SK-N-SH treated with all-trans-retinoic acid at 6 μM for 48 hours (cell line): ENCODE data around the gene SMIM20.
A peak's percentile ranks its signal among the peaks of the same experiment; 100 is the strongest.

Source experiments
- ATAC-seq: fragments of 200-7000 bp; cut with Tn5 transposase; 3 replicates; pipeline ENCODE4 v1.9.1; 2020; ENCODE audit warnings: mild to moderate bottlenecking, moderate library complexity
- ARNTL ChIP-seq: fragments of 450-650 bp; formaldehyde crosslinking; IDR thresholded peaks from 2 replicates; pipeline ENCODE4 v1.5.0; 2020; ENCODE audit warnings: low read depth, mild to moderate bottlenecking, moderate library complexity, borderline replicate concordance
- BACH2 ChIP-seq: fragments of 250-450 bp; sonication (Bioruptor Pico); IDR thresholded peaks from 2 replicates; pipeline ENCODE4 v1.9.0; 2021; ENCODE audit warnings: mild to moderate bottlenecking, borderline replicate concordance
- CREB5 ChIP-seq: fragments of 250-450 bp; sonication (Bioruptor Pico); IDR thresholded peaks from 2 replicates; pipeline ENCODE4 v1.5.1; 2020; ENCODE audit warnings: low read depth, mild to moderate bottlenecking, moderate library complexity
- CSDC2 ChIP-seq: fragments of 250-450 bp; sonication (Bioruptor Pico); IDR thresholded peaks from 2 replicates; pipeline ENCODE4 v1.5.0; 2020; ENCODE audit warnings: mild to moderate bottlenecking, moderate library complexity
- CSRNP3 ChIP-seq: fragments of 250-450 bp; sonication (Bioruptor Pico); IDR thresholded peaks from 2 replicates; pipeline ENCODE4 v1.5.1; 2021; ENCODE audit warnings: mild to moderate bottlenecking, moderate library complexity
- ESRRG ChIP-seq: fragments of 250-450 bp; sonication (Bioruptor Pico); IDR thresholded peaks from 2 replicates; pipeline ENCODE4 v1.6.1; 2021; ENCODE audit warnings: mild to moderate bottlenecking
- GLIS3 ChIP-seq: fragments of 250-450 bp; sonication (Bioruptor Pico); IDR thresholded peaks from 2 replicates; pipeline ENCODE4 v1.5.0; 2020; ENCODE audit warnings: mild to moderate bottlenecking, moderate library complexity
- ISL1 ChIP-seq: fragments of 250-450 bp; sonication (Bioruptor Pico); IDR thresholded peaks from 2 replicates; pipeline ENCODE4 v2.1.2; 2022; ENCODE audit warnings: mild to moderate bottlenecking, moderate library complexity
- POU6F1 ChIP-seq: fragments of 250-450 bp; sonication (Bioruptor Pico); IDR thresholded peaks from 2 replicates; pipeline ENCODE4 v1.8.0; 2021; ENCODE audit warnings: low read depth, mild to moderate bottlenecking, moderate library complexity, borderline replicate concordance
- PPARA ChIP-seq: fragments of 250-450 bp; sonication (Bioruptor Pico); IDR thresholded peaks from 2 replicates; pipeline ENCODE4 v1.5.0; 2020; ENCODE audit warnings: mild to moderate bottlenecking, borderline replicate concordance
- RARB ChIP-seq: fragments of 250-450 bp; sonication (Bioruptor Pico); IDR thresholded peaks from 2 replicates; pipeline ENCODE4 v1.8.0; 2021; ENCODE audit warnings: mild to moderate bottlenecking, moderate library complexity
- SNAI2 ChIP-seq: fragments of 250-450 bp; sonication (Bioruptor Pico); IDR thresholded peaks from 2 replicates; pipeline ENCODE4 v1.5.0; 2020; ENCODE audit warnings: mild to moderate bottlenecking, moderate library complexity
- TCF4 ChIP-seq: fragments of 250-450 bp; sonication (Bioruptor Pico); IDR thresholded peaks from 2 replicates; pipeline ENCODE4 v1.8.0; 2021; ENCODE audit warnings: mild to moderate bottlenecking, moderate library complexity, borderline replicate concordance
- TOX ChIP-seq: fragments of 250-450 bp; sonication (Bioruptor Pico); IDR thresholded peaks from 2 replicates; pipeline ENCODE4 v1.8.0; 2021; ENCODE audit warnings: mild to moderate bottlenecking, moderate library complexity, borderline replicate concordance
- TSHZ2 ChIP-seq: fragments of 250-450 bp; sonication (Bioruptor Pico); IDR thresholded peaks from 2 replicates; pipeline ENCODE4 v1.5.0; 2020; ENCODE audit warnings: mild to moderate bottlenecking, moderate library complexity
- ZC3H10 ChIP-seq: fragments of 250-450 bp; sonication (Bioruptor Pico); IDR thresholded peaks from 2 replicates; pipeline ENCODE4 v1.5.1; 2021; ENCODE audit warnings: mild to moderate bottlenecking, moderate library complexity
- ZFP3 ChIP-seq: fragments of 250-450 bp; sonication (Bioruptor Pico); IDR thresholded peaks from 2 replicates; pipeline ENCODE4 v1.5.0; 2020; ENCODE audit warnings: mild to moderate bottlenecking, moderate library complexity
- ZFP30 ChIP-seq: fragments of 450-650 bp; formaldehyde crosslinking; IDR thresholded peaks from 2 replicates; pipeline ENCODE4 v1.5.0; 2022; ENCODE audit warnings: mild to moderate bottlenecking, moderate library complexity
- ZNF565 ChIP-seq: fragments of 450-650 bp; formaldehyde crosslinking; conservative IDR thresholded peaks from 2 replicates; pipeline ENCODE4 v1.5.0; 2020; ENCODE audit warnings: low read depth, mild to moderate bottlenecking, moderate library complexity
- ZNF70 ChIP-seq: fragments of 450-650 bp; formaldehyde crosslinking; IDR thresholded peaks from 2 replicates; pipeline ENCODE4 v1.5.0; 2020; ENCODE audit warnings: mild to moderate bottlenecking, moderate library complexity
- ZNF8 ChIP-seq: fragments of 450-650 bp; formaldehyde crosslinking; IDR thresholded peaks from 2 replicates; pipeline ENCODE4 v1.5.0; 2020; ENCODE audit warnings: mild to moderate bottlenecking, moderate library complexity

SMIM20 gene

GRCh38 chr4:25901030-25901430, 13.0 kb upstream of the SMIM20 start:
- TF ChIP-seq TCF4 (CRISPR knock-in tag) (no peak), BACH2 (CRISPR knock-in tag) (no peak), ARNTL (no peak), RARB (no peak), PPARA (CRISPR knock-in tag) (no peak)
- no peak for ATAC-seq

GRCh38 chr4:25903900-25904747, 9.9 kb upstream of the SMIM20 start:
- ATAC-seq = peak; percentile 33; the same call in 1 of the 3 replicates
- no peak for TF ChIP-seq TOX
- no peak for TF ChIP-seq GLIS3
- TF ChIP-seq ZFP3 (CRISPR knock-in tag) = no peak
- TF ChIP-seq CSDC2 (CRISPR knock-in tag) = no peak
- TF ChIP-seq TCF4 (CRISPR knock-in tag) = no peak
- TF ChIP-seq ARNTL = no peak
- no peak for TF ChIP-seq TSHZ2 (CRISPR knock-in tag)
- TF ChIP-seq ZNF70 (CRISPR knock-in tag) = no peak
- no peak for TF ChIP-seq SNAI2
- TF ChIP-seq ZFP30 (CRISPR knock-in tag) = no peak
- TF ChIP-seq CSRNP3 (CRISPR knock-in tag) = no peak
- no peak for TF ChIP-seq BACH2 (CRISPR knock-in tag)
- TF ChIP-seq CREB5 (CRISPR knock-in tag) = no peak
- TF ChIP-seq POU6F1 (CRISPR knock-in tag) = no peak
- TF ChIP-seq ESRRG (CRISPR knock-in tag) = no peak
- TF ChIP-seq ZNF8 (CRISPR knock-in tag) = no peak
- TF ChIP-seq ZNF565 = no peak
- TF ChIP-seq ZC3H10 (CRISPR knock-in tag) = no peak

- no peak for TF ChIP-seq POU6F1 (CRISPR knock-in tag)
- TF ChIP-seq ARNTL = no peak
- no peak for TF ChIP-seq SNAI2
- TF ChIP-seq CSRNP3 (CRISPR knock-in tag) = no peak
- TF ChIP-seq ISL1 (CRISPR knock-in tag) = no peak
- no peak for TF ChIP-seq CREB5 (CRISPR knock-in tag)
- TF ChIP-seq RARB = no peak
- no peak for TF ChIP-seq ZNF70 (CRISPR knock-in tag)
- no peak for TF ChIP-seq GLIS3
- no peak for TF ChIP-seq ZNF8 (CRISPR knock-in tag)
- no peak for TF ChIP-seq CSDC2 (CRISPR knock-in tag)
- TF ChIP-seq ZC3H10 (CRISPR knock-in tag) = no peak
- no peak for TF ChIP-seq TOX
- ATAC-seq = no peak
Observed at GRCh38 chr4:25904748-25905082, 9.3 kb upstream of the SMIM20 start.
